CD4-positive, alpha-beta T cell treated with Interferon gamma for 1 hour (primary cell): ENCODE results near the gene SLC35F3.
"Not testable (repeated sequence)": the region's sequence is repeated elsewhere in the genome, so short reads cannot be mapped to it uniquely, and the experiment has no call there.

Experiments used
- DNase-seq: peaks from one replicate; pipeline ENCODE4 v3.0.0-alpha.2; 2020

The SLC35F3 gene

GRCh38 chr1:234152344-234152743 lies 247.9 kb downstream of the SLC35F3 start:
- DNase-seq: not testable (repeated sequence)

DNA sequence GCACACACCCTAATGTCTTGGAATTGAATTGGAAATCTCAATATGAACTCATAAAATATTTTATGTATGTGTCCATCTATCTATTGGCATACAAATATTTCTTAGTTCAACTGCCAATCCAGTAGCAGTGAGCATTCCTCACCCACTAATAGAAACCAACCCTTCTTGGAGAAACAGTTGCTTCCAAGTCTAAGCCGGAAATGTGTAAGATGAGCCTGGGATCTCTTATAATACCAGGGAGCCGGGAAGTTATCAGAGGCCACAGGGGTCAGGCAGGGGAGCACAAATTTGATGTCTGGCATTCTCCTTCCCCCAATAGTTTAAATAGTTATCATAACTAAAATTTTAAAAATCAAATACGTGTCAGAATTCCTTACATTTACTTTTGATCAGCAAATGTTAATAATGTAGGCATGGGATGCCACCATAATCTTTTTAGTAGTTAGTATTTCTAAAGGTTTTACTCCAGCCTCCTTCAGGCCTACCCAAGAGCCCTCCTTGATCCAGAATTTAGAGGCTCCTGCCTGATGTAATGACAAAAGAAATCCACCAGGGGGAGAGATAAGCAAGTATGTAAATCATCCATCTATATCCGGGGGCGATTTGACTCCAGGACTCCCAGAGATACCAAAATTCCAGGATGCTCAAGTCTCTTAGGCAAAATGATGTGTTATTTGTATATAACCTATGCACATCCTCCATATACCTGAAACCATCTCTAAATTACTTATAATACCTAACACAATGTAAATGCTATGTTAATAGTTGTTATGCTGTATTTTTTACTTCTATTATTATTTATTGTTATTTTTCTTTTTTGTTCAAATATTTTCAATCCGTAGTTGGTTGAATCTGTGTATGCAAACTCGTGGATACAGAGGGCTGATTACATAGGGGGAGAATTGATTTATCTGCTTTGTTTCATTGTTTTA lies 250.1 kb downstream of the SLC35F3 start:
- DNase-seq: no peak

DNA sequence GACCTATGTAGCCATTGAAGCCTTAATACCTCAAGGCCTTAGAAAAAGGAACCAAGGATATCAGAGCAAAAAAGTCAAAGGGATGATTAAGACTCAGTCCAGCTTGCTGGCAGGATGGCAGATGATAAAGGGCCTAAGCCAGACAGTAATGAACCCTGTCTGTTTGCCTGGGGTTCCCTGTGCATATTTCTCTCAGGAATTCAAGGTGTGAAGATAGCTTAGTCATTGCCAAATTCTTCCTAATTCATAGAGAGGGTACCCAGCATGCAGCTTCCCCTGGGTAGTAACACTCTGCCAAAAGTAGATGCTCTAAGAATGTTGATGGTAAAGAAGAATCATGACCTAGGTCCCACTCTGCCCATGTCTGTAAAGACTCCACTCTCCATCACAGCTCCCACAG lies 258.2 kb downstream of the SLC35F3 start:
- no peak for DNase-seq

DNA sequence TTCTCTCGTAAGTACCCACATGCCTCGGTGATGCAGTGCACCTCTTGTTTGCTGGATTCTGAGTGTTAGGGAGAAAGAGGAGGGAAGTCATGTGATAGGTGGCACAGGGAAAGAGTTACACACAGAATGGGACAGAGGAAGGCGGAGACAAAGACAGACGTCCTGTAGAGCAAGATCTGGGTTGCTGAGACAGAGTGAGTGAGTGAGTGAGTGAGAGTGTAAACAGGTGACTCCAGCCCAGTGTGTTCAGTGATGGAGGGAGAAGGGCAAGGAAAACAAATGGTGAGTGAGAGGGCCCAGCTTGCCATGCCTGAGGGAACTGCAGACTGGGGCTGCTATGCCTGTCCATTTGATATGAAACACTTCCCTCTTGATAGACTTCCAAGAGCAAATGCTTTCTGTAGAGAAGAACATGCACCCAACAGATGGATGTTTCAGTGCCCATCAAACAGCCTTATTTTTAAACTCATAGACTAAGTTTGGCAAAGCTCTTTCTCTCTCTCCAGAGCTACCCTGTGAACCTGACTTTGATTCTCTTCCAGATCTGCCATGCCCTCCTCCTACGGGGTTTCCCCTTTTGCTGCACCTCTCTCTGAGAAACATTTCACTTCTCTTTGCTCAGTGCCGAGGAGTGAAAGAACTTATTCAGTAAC lies 258.9 kb downstream of the SLC35F3 start:
- DNase-seq: no peak

DNA sequence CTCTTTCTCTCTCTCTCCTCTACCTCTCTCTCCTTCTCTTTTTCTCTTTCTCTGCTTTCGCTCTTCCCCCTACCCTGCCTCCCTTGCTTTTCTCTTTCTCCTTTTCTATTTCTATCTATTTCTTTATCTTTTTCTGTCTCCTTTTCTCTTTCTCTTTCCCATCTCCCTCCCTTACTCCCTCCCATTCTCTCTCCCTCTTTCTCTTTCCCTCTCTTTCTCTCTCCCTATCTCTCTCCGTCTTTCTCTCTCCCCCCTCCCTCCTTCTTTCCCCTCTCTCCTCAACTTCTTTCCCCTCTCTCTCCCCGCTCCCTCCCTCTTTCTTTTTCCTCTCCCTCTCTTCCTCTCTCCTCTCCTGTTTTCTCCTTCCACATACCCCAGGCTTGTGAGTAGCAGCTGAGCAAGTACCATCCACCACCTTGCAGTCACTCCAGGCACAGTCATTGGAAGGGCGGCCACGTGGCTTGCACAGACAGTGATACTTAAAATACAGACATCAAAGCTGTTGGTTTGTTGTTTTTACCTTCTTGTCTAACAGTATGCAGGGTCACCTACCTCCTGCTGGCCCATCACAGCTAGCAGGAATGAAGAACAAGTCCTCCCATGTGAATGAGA lies 259.7 kb downstream of the SLC35F3 start:
- DNase-seq: no peak

- no peak for DNase-seq
These were observed 263.7 kb downstream of the SLC35F3 start for GRCh38 chr1:234168061-234168724.

- no peak for DNase-seq
These were observed 264.8 kb downstream of the SLC35F3 start for GRCh38 chr1:234169161-234169849.

DNA sequence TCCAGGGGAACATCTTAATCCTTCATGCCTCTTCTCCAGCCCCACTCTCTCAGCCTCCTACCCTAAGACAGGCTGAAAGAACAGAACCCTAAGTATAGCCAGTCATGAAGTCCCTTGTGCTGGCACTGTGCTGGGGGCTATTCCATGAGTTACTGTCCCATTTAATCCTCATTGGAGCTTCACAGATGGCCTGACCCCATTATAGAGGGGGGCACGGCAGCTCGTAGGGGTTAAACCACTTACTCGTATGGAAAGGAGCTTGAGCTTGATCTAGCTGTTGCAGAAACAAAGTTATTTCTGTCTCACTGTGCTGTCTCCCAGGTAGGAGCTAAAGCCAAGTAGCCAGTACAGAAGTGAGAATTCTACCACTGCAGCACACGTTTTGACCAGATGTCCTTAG lies 265.6 kb downstream of the SLC35F3 start:
- no peak for DNase-seq

DNA sequence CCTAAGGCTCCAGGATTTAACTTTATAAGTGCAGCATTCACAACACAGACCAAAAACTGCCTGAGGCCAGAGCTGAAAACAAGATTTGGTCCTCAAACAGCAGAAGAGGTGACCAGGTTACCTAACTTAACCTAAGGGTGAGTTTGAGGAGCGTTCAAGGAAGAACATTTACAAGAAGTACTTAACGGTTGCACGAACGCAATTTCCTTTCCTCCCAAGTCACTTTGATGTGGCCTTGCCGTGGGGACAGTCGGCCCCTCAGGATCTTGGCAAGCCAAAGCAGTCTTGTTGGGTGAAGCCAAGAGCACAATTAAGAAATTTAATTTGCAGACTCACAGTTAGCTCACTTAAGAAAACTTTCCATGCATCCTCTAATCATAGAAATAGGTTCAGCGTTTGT lies 266.1 kb downstream of the SLC35F3 start:
- DNase-seq: no peak

- DNase-seq: no peak
These were observed 269.5 kb downstream of the SLC35F3 start for GRCh38 chr1:234173968-234174367.

DNA sequence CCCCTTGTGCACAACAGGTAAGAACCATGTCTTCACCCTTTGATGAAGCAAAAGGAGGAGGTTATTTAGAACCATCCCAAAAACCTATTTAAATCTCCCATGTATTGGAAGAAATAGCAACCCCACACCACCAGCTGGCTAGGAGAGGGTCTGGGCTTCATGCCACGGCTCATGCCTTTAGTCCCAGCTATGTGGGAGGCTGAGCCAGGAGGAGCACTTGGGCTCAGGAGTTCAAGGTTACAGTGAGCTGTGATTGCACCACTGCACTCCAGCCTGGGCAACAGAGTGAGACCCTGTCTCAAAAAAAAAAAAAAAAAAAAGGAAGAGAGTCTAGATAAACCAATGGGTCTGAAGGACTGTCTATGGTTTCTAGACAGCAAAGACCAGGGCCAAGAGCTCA lies 270.9 kb downstream of the SLC35F3 start:
- DNase-seq: no peak

DNA sequence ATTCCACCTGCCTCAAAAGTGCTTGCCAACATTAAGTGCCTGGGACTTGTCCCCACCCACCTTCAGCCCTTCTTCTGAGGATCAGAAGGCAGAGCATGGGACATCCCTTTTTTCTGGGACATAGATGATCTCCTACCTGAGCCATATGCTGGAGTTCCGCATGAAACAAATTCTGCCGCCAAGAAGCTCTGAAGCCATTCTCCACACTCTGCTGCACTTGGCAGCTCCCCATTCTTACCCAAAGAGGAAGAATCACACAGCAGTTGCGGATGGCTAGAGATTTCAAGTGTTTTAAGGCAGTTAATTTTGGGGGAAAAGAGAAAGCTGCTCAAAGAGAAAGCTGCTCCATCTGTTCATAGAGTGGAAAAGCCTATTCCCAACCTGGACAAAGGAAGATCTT lies 271.5 kb downstream of the SLC35F3 start:
- no peak for DNase-seq

GRCh38 chr1:234176847-234177246 lies 272.4 kb downstream of the SLC35F3 start:
- not testable (repeated sequence) for DNase-seq

DNA sequence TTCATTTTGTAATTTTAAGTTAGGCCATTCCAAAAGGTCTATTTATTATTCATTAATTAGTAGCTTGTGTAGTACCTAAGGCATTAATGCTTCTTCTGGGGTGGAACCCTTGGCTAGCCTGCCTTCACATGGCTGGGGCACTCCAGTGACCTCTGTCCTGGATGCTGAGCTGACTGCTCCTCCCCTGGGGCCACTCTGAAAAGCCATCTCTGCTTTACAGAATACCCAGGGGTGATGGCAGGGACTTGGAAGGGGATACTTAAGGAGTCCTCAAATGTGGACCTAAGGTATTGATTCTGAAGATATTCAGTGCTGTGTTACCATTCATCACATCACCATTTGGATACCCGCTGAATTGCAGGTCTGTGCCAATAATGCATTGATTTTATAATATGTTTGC lies 281.0 kb downstream of the SLC35F3 start:
- DNase-seq: no peak

DNA sequence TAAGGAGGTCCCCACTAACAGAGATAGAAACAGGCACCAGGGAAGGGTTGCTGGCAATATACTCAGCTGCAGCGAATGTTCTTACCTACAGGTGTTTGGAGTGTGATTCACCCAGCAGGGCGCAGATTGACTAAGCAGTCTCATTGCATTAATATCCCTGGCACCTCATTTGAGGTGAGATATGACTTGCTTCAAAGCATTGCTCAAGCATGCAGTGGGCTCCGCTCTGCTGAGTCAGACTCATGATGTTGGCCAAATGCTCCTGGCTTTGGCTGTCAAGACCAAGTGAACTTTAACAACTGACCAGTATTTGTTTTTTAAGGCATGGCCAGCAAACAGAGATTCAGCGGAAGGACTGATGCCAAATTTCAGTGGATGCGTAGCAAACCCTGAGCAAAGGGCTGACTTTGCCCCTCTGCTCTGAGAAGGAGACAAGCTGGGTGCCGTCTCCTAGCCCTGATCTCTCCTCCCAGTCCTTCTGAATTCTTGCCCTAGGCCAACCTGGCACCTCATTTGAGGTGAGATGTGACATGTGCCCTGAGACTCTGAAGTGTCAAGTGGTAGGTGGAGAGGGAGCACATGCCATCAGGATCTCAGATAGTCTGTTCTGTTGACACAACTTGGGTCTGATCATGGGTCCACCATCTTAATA lies 281.7 kb downstream of the SLC35F3 start:
- DNase-seq: no peak

GRCh38 chr1:234188454-234188792 lies 283.9 kb downstream of the SLC35F3 start:
- DNase-seq: no peak

- DNase-seq: no peak
These were observed 293.4 kb downstream of the SLC35F3 start for GRCh38 chr1:234197839-234198238.

- no peak for DNase-seq
These were observed 295.1 kb downstream of the SLC35F3 start for GRCh38 chr1:234199476-234200127.

DNA sequence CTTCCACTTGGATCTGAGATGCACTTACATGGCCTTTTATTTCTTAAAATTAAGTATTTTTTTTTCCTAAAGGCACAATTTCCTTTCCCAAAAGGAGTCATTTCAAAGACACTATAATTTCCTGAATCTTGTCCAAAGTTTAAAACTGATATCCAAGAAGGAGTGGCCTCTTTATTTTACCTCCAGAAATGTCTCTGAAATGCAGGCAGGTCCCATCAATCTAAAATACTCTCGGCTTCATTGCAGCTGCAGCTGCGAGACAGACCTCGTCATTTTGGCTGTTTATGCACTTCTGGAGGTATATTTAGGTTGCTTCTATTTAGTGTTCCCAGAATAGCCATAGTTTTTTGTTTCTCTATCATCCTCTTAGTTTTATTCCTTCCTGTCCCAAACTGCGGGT lies 296.1 kb downstream of the SLC35F3 start:
- DNase-seq: no peak

DNA sequence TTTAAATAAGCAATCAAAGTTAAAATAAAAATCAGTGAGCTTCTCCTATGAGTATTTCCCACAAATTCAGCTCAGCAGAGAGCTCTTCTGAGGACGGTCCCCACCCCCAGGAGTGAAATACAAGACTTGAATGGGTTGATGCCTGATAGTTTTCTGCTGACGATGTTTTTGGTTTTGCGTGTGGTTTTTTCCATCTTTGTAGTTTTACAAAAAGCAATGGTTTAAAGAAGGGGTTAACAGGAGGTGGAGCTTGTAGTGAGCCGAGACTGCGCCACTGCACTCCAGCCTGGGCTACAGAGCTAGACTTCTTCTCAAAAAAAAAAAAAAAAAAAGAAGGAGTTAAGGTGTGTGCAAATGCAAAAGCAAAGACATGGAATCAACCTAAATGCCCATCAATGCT lies 297.1 kb downstream of the SLC35F3 start:
- DNase-seq: no peak

GRCh38 chr1:234205966-234206365 lies 301.5 kb downstream of the SLC35F3 start:
- no peak for DNase-seq
